Vagina (tissue), 2 donors: ENCODE data around the gene RXRG. TPM values are rescaled to one million over a fixed set of nuclear protein-coding genes. Genes with fewer than 3 reads are reported as not detected.

Experiments used
- DNase-seq, 2 donors: peaks; one replicate each; pipeline ENCODE4 v3.0.0-alpha.2; 2017; ENCODE audit errors: extremely low spot score in 2 of 2
- H3K27ac ChIP-seq: fragments of 200-600 bp; sonication (generic); one replicate; pipeline ENCODE4 v1.5.1; 2019
- H3K27me3 ChIP-seq: fragments of 200-600 bp; sonication (generic); one replicate; pipeline ENCODE4 v1.5.1; 2019
- H3K36me3 ChIP-seq, 2 donors: fragments of 200-600 bp; sonication (generic); one replicate each; pipeline ENCODE4 v1.5.1; 2017 to 2019
- H3K4me1 ChIP-seq: fragments of 200-600 bp; sonication (generic); one replicate; pipeline ENCODE4 v1.5.1; 2019
- H3K4me3 ChIP-seq, 2 donors: fragments of 200-600 bp; sonication (generic); 1 replicate in 1 of 2; 2 replicates in 1 of 2; pipeline ENCODE4 v1.5.1; 2016 to 2019
- H3K9me3 ChIP-seq: fragments of 200-600 bp; sonication (generic); one replicate; pipeline ENCODE4 v1.5.1; 2019
- CTCF ChIP-seq, 3 experiments: fragments of 450-650 bp in 2 of 3; fragments of 200-600 bp in 1 of 3; sonication (generic) in 1 of 3; IDR thresholded peaks; one replicate each; pipeline ENCODE4 v1.5.1; 2017 to 2019; ENCODE audit warnings: antibody characterized with exemption in 3 of 3, mild to moderate bottlenecking in 2 of 3, moderate library complexity in 2 of 3
- POLR2A ChIP-seq, 2 donors: fragments of 450-650 bp; IDR thresholded peaks; one replicate each; pipeline ENCODE4 v1.6.1; 2017; ENCODE audit warnings: antibody characterized with exemption in 2 of 2, mild to moderate bottlenecking in 2 of 2, moderate library complexity in 2 of 2
- POLR2AphosphoS5 ChIP-seq, 2 donors: sonication (generic); formaldehyde crosslinking; IDR thresholded peaks; one replicate each; pipeline ENCODE4 v1.9.0; 2017; ENCODE audit warnings: antibody characterized with exemption in 2 of 2, mild to moderate bottlenecking in 2 of 2, low read depth in 1 of 2; ENCODE audit not compliant: insufficient read depth in 1 of 2
- intact Hi-C: fragments of 100-400 bp; cut with DNase I; formaldehyde crosslinking; loops from one replicate; pipeline ENCODE4 v1.15.1; 2023
- total RNA-seq: library from RNA; depleted of rRNA; stranded (reverse); fragments of >200 nt; gene quantifications from one replicate; pipeline ENCODE4 v1.2.3, GENCODE V29; 2016

The RXRG gene
- not detected for total RNA-seq

- H3K36me3 ChIP-seq = no peaks in the 10 kb centered on the region
- intact Hi-C loops = no loop called here
- no peaks in the 10 kb centered on the region for H3K9me3 ChIP-seq
- peak in 1 of 2 donors; percentile 70 for DNase-seq
- TF ChIP-seq CTCF (IDR thresholded peaks at IDR 0.05) = no peak
- TF ChIP-seq POLR2AphosphoS5 (IDR thresholded peaks at IDR 0.05; ENCODE audit: insufficient read depth in 1 of 2, low read depth in 1 of 2) = peak in 1 of 2 donors; percentile 13
- TF ChIP-seq POLR2A (IDR thresholded peaks at IDR 0.05) = no peak
- H3K4me1 ChIP-seq = no peaks in the 10 kb centered on the region
- H3K27me3 ChIP-seq = no peaks in the 10 kb centered on the region
- H3K4me3 ChIP-seq = peak within 1 kb of the TSS; percentile 14 to 27
- peak within 1 kb of the TSS; percentile 5 for H3K27ac ChIP-seq
Observed at GRCh38 chr1:165444897-165445370, at the start of gene RXRG. RXRG (minus strand) TSS chr1:165445126; CDS start chr1:165444893, 233 bp downstream.

- H3K9me3 ChIP-seq = no peaks in the 10 kb centered on the region
- no peak overlapping the region for H3K27ac ChIP-seq
- no peaks in the 10 kb centered on the region for H3K36me3 ChIP-seq
- H3K27me3 ChIP-seq = no peaks in the 10 kb centered on the region
- DNase-seq = no peak
- intact Hi-C loops = no loop called here
- H3K4me3 ChIP-seq = no peak overlapping the region
- TF ChIP-seq POLR2AphosphoS5 (IDR thresholded peaks at IDR 0.05; ENCODE audit: insufficient read depth in 1 of 2, low read depth in 1 of 2) (no peak), CTCF (IDR thresholded peaks at IDR 0.05) (no peak), POLR2A (IDR thresholded peaks at IDR 0.05) (no peak)
- peaks cover 7% of the 10 kb centered on the region for H3K4me1 ChIP-seq
Observed at GRCh38 chr1:165492845-165493373, 48.0 kb upstream of the RXRG start.

GRCh38 chr1:165490175-165490574 is 45.2 kb upstream of the RXRG start:
- H3K9me3 ChIP-seq = no peaks in the 10 kb centered on the region
- H3K4me1 ChIP-seq = peaks cover 4% of the 10 kb centered on the region
- intact Hi-C loops = no loop called here
- no peaks in the 10 kb centered on the region for H3K27me3 ChIP-seq
- H3K27ac ChIP-seq = no peak overlapping the region
- no peak for TF ChIP-seq CTCF (IDR thresholded peaks at IDR 0.05)
- no peak for TF ChIP-seq POLR2AphosphoS5 (IDR thresholded peaks at IDR 0.05; ENCODE audit: insufficient read depth in 1 of 2, low read depth in 1 of 2)
- no peak for TF ChIP-seq POLR2A (IDR thresholded peaks at IDR 0.05)
- H3K36me3 ChIP-seq = no peaks in the 10 kb centered on the region
- DNase-seq = no peak
- H3K4me3 ChIP-seq = no peak overlapping the region

- no peak overlapping the region for H3K27ac ChIP-seq
- intact Hi-C loops = no loop called here
- TF ChIP-seq CTCF (IDR thresholded peaks at IDR 0.05) (no peak), POLR2A (IDR thresholded peaks at IDR 0.05) (no peak)
- no peak overlapping the region for H3K4me3 ChIP-seq
- no peak for DNase-seq
- no peaks in the 10 kb centered on the region for H3K9me3 ChIP-seq
- H3K27me3 ChIP-seq = no peaks in the 10 kb centered on the region
- no peaks in the 10 kb centered on the region for H3K36me3 ChIP-seq
- no peaks in the 10 kb centered on the region for H3K4me1 ChIP-seq
Observed at GRCh38 chr1:165487921-165488320, 43.0 kb upstream of the RXRG start.

GRCh38 chr1:165486663-165487062 is 41.7 kb upstream of the RXRG start:
- TF ChIP-seq POLR2AphosphoS5 (IDR thresholded peaks at IDR 0.05; ENCODE audit: insufficient read depth in 1 of 2, low read depth in 1 of 2) = no peak
- TF ChIP-seq CTCF (IDR thresholded peaks at IDR 0.05) = no peak
- TF ChIP-seq POLR2A (IDR thresholded peaks at IDR 0.05) = no peak
- Histone ChIP-seq H3K27me3 (no peaks in the 10 kb centered on the region), H3K4me3 (no peak overlapping the region), H3K36me3 (no peaks in the 10 kb centered on the region), H3K4me1 (peaks cover 6% of the 10 kb centered on the region), H3K9me3 (no peaks in the 10 kb centered on the region), H3K27ac (no peak overlapping the region)
- no peak for DNase-seq
- intact Hi-C loops = no loop called here
